ENCODE data around the gene CENPP.

Gene CENPP

DNA sequence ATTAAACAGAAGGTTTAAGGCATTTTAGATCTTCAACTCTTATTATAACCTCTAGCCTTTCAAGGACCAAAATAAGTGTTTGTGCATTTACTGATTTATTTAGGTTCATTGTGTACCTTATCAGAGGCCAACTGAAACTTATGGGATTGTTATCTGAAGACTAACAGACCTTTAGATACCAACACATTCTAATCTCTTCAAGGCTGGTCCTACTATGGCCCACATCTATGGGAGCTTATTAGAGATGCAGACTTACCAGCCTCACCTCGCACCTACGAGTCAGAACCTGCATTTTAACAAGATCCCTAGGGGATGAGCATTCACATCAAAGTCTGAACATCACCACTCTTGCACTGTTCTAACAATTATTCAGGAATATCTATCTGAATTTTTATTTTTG lies 34.2 kb upstream of the CENPP start:
- TF ChIP-seq, protein P1, sequence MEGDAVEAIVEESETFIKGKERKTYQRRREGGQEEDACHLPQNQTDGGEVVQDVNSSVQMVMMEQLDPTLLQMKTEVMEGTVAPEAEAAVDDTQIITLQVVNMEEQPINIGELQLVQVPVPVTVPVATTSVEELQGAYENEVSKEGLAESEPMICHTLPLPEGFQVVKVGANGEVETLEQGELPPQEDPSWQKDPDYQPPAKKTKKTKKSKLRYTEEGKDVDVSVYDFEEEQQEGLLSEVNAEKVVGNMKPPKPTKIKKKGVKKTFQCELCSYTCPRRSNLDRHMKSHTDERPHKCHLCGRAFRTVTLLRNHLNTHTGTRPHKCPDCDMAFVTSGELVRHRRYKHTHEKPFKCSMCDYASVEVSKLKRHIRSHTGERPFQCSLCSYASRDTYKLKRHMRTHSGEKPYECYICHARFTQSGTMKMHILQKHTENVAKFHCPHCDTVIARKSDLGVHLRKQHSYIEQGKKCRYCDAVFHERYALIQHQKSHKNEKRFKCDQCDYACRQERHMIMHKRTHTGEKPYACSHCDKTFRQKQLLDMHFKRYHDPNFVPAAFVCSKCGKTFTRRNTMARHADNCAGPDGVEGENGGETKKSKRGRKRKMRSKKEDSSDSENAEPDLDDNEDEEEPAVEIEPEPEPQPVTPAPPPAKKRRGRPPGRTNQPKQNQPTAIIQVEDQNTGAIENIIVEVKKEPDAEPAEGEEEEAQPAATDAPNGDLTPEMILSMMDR (conservative IDR thresholded peaks at IDR 0.05; ENCODE audit: low read depth, low read length): no peak
- no peak overlapping the region for H3K4me3 ChIP-seq (ENCODE audit: low read depth, low read length)
- DNase-seq (ENCODE audit: low read depth): no peak

DNA sequence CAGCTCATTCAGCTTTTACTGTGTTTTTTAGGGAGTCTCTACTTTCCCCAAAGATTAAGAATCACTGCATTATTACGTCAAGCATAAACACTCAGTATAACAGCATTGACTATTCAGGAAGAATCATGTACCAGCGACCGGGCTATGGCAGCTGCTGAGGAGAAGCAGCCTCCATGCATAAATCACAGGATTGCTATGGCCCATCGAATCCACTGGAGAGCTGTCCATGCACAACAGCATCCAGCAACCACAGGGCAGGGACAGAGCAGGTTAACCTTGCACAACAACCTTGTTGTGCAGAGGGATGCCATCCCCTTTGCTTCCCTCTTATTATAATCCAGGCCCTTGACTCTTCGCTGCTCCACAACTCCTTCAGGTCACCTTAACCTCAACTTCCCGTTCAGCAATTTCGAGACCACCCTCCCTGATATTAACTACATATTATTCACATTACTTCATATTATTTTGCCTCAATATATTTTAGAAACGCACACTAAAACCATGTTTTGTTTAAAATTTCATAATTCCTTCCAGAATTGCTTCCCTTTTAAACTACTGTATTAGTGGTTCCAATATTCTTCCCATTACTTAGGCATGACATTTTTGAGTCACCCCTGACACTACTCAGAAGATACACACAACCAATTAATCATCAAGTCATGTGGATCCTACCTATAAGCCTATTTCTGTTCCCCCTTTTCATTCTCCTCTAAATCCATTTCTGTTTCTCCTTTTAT lies 33.2 kb upstream of the CENPP start:
- TF ChIP-seq, protein P1 (conservative IDR thresholded peaks at IDR 0.05; ENCODE audit: low read depth, low read length): no peak
- DNase-seq (ENCODE audit: low read depth): no peak
- H3K4me3 ChIP-seq (ENCODE audit: low read depth, low read length): peak overlapping the region; percentile 86

DNA sequence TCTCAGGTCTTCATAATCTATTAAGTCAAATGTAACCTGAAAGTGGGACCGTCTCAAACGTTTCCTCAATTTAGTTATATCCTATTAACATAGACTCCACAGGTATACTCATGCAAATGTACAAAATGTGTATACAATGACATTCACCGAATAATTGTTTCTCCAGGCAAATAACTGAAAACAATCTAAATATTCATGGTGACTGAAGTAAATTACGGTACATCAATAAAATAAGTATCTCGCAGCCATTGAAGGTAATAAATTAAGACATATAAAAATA lies 32.7 kb upstream of the CENPP start:
- DNase-seq (ENCODE audit: low read depth): no peak
- H3K4me3 ChIP-seq (ENCODE audit: low read depth, low read length): peak overlapping the region; percentile 86
- TF ChIP-seq, protein P1 (conservative IDR thresholded peaks at IDR 0.05; ENCODE audit: low read depth, low read length): no peak

DNA sequence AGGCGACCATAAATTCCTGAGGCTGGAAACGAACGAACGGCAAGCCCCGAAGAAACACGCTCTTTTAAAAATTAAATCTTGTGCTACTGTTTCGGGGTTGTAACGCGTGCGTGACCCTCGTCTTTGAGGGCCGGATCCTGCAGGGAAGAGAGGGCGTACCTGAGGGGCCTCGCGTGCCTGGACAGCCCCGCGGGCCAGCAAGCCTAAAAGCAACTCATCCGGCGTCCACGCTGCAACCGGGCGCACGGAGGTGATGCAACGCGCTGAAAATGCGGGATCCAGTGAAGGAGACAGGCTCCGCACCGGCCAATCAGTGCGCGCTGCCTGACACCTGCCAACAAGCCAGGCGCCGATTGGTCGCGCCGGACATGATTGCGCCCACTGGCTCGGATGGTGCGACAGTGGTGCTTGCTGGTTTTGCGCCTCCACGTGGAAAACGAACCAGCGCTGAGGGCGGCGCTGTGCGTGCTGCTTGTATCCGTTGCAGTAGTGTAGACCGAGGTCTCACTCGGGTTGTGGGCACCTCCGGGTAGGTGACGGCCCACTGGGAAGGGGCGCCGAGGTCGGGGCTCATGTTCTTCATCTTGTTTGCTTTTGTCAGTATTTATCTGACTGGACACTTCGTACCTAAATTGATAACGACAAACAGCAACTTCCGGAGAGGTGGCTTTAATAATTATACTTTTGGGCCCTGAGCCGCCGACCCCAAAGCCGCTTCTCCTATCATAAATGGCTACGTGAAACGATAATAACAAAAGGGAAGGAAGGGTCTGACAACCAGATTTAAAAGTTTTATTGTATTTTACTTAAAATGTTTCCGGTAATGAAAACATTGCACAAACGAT lies 32.1 kb upstream of the CENPP start, which contains the start of gene IARS1:
TSS of gene IARS1 (minus strand) at position 246 of the 845 bp plus-strand sequence. CDS start 4,278 bp downstream, outside the sequence.
- peak; percentile 99 for DNase-seq (ENCODE audit: low read depth)
- H3K4me3 ChIP-seq (ENCODE audit: low read depth, low read length): peak within 1 kb of the TSS; percentile 86
- TF ChIP-seq, protein P1 (conservative IDR thresholded peaks at IDR 0.05; ENCODE audit: low read depth, low read length): peak; percentile 43

DNA sequence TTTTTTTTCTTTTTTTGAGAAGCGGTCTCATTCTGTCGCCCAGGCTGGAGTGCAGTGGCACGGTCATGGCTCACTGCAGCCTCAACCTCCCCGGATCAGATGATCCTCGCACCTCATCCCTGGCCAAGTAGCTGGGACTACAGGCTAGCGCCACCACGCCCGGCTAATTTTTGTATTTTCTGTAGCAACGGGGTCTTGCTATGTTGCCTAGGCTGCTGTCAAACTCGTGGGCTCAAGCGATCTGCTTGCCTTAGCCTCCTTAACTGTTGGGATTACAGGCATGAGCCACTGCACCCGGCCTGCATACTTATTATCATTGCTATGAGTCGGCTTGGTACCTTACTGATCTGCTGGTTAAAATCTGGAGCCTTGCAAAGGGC lies 31.5 kb upstream of the CENPP start:
- TF ChIP-seq, protein P1 (conservative IDR thresholded peaks at IDR 0.05; ENCODE audit: low read depth, low read length): no peak
- peak overlapping the region; percentile 86 for H3K4me3 ChIP-seq (ENCODE audit: low read depth, low read length)
- DNase-seq (ENCODE audit: low read depth): no peak

DNA sequence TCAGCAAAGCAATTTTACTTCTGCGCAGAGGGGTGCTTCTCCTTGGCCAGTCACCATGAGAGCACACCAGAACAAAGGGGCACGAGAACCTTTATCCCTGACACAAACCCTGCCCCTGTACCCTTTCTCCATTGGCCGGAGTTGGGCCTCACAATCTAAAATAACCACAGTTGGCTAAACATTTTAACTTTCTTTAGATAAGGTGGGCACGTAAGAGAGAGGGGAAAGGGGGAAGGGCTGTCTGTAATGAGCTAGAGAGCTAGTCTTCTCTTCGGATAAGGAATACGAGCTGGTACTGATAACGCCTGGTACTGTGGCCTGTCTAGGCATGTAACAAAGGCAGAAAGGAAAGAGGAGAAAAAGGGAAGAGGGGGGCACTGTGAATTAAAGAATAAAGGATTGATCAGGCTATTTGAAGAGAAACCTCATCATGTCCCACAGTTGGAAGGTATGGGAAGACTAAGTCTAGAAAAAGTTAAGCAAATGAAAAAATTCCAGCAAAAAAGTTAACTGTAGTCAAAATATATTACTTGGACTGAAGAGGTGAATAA lies 30.4 kb upstream of the CENPP start:
- no peak for DNase-seq (ENCODE audit: low read depth)
- TF ChIP-seq, protein P1 (conservative IDR thresholded peaks at IDR 0.05; ENCODE audit: low read depth, low read length): no peak
- H3K4me3 ChIP-seq (ENCODE audit: low read depth, low read length): no peak overlapping the region
